DND-41 (cell line): Measurements from ENCODE around the gene SIRT7.

Experiments used
- ATAC-seq: fragments of 200-7000 bp; cut with Tn5 transposase; 3 replicates; pipeline ENCODE4 v1.9.1; 2021; ENCODE audit warnings: low read depth; ENCODE audit not compliant: insufficient read depth
- DNase-seq: peaks from one replicate; pipeline ENCODE4 v3.0.0-alpha.2; 2020
- H2AFZ ChIP-seq: 2 replicates; pipeline ENCODE4 v1.6.0; 2012; ENCODE audit warnings: low read depth, low read length
- H3K27ac ChIP-seq: 2 replicates; pipeline ENCODE4 v1.5.1; 2012; ENCODE audit warnings: low read length, inconsistent platforms
- H3K27me3 ChIP-seq: fragments of 200-600 bp; sonication (generic); 2 replicates; pipeline ENCODE4 v1.6.0; 2012; ENCODE audit warnings: low read length, mild to moderate bottlenecking, inconsistent platforms; ENCODE audit not compliant: insufficient read depth, poor library complexity
- H3K36me3 ChIP-seq: 2 replicates; pipeline ENCODE4 v1.5.1; 2012; ENCODE audit warnings: low read length, inconsistent platforms; ENCODE audit not compliant: insufficient read depth
- H3K4me1 ChIP-seq: 2 replicates; pipeline ENCODE4 v1.5.1; 2012; ENCODE audit warnings: mild to moderate bottlenecking, low read length; ENCODE audit not compliant: insufficient read depth
- H3K4me2 ChIP-seq: 2 replicates; pipeline ENCODE4 v1.6.0; 2012; ENCODE audit warnings: mild to moderate bottlenecking, moderate library complexity, low read length, inconsistent platforms; ENCODE audit not compliant: insufficient read depth
- H3K4me3 ChIP-seq, 2 experiments: fragments of 200-600 bp in 1 of 2; shearing (Covaris generic) in 1 of 2; 2 replicates each; pipeline ENCODE4 v1.5.1; 2012 to 2016; ENCODE audit warnings: inconsistent platforms in 2 of 2, low read length in 2 of 2, mild to moderate bottlenecking in 2 of 2, low read depth in 1 of 2, moderate library complexity in 1 of 2
- H3K79me2 ChIP-seq: 2 replicates; pipeline ENCODE4 v1.6.0; 2012; ENCODE audit warnings: low read length, inconsistent platforms; ENCODE audit not compliant: insufficient read depth
- H3K9ac ChIP-seq: 2 replicates; pipeline ENCODE4 v1.6.0; 2012; ENCODE audit warnings: low read depth, mild to moderate bottlenecking, inconsistent platforms, low read length, moderate library complexity
- H3K9me3 ChIP-seq: 2 replicates; pipeline ENCODE4 v1.5.1; 2012; ENCODE audit warnings: low read length, moderate library complexity, mild to moderate bottlenecking, inconsistent platforms; ENCODE audit not compliant: insufficient read depth, severe bottlenecking
- H4K20me1 ChIP-seq: 2 replicates; pipeline ENCODE4 v1.6.0; 2012; ENCODE audit warnings: low read length; ENCODE audit not compliant: insufficient read depth
- CTCF ChIP-seq: IDR thresholded peaks from 2 replicates; pipeline ENCODE4 v1.5.1; 2012; ENCODE audit warnings: borderline replicate concordance, low read length, moderate library complexity, mild to moderate bottlenecking; ENCODE audit not compliant: poor library complexity, severe bottlenecking; ENCODE audit errors: extremely low read depth
- EZH2 ChIP-seq: IDR thresholded peaks from 3 replicates; pipeline ENCODE4 v1.6.1; 2012; ENCODE audit warnings: borderline replicate concordance, low read depth, mild to moderate bottlenecking, moderate library complexity, low read length, inconsistent platforms; ENCODE audit not compliant: severe bottlenecking

SIRT7 gene

DNA sequence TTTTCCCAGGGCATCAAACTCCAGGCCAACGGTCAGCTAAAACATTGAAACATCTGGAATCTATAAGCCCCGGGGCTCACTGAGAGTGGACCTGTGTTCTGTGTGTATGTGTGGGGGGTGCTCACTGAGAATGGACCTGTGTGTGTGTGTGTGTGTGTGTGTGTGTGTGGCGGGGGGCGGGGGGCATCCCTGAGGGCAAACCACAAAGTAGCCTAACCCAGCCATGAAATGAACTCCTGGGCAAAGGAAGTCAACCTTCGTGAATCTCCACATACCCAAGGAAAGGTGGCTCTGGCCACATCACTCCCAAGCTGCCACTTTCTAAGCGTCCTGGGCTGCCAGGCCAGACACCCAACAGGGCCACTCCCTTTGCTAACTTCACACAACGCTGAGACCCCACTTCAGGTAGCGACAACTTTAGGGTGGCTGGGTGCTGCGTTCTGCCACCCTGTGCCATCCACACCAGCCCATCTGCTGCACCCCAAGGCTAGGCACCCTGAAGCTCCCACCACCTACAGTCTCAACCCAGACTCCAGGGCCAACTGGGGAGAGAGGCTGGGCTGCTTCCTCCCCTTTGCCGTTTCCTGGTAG is 8.0 kb upstream of the SIRT7 start:
- ATAC-seq = 0 out of 3 replicates have a peak, but pooled peaks have one; percentile 25
- Histone ChIP-seq H3K9ac (peak overlapping the region; percentile 88), H3K4me1 (peaks cover 47% of the 10 kb centered on the region), H3K4me2 (peak overlapping the region; percentile 74), H2AFZ (no peak overlapping the region), H3K27ac (peak overlapping the region; percentile 72), H3K36me3 (peaks cover 21% of the 10 kb centered on the region), H3K27me3 (no peaks in the 10 kb centered on the region), H3K79me2 (peaks cover 65% of the 10 kb centered on the region), H3K9me3 (no peaks in the 10 kb centered on the region), H3K4me3 (peak overlapping the region; percentile 75 to 90; a peak in 3 of 4 replicates), H4K20me1 (peaks cover 53% of the 10 kb centered on the region)
- TF ChIP-seq EZH2 (no peak), CTCF (no peak)
- DNase-seq = no peak

GRCh38 chr17:81924557-81925532 is 6.9 kb upstream of the SIRT7 start:
- H3K9me3 ChIP-seq = no peaks in the 10 kb centered on the region
- H3K27me3 ChIP-seq = no peaks in the 10 kb centered on the region
- H3K9ac ChIP-seq = peak overlapping the region; percentile 13; the same call in 1 of the 2 replicates
- no peak overlapping the region for H3K27ac ChIP-seq
- no peak for DNase-seq
- H3K79me2 ChIP-seq = peaks cover 76% of the 10 kb centered on the region
- H3K4me1 ChIP-seq = peaks cover 47% of the 10 kb centered on the region
- H3K4me3 ChIP-seq = no peak overlapping the region; a peak in 1 of 4 replicates
- H2AFZ ChIP-seq = no peak overlapping the region
- ATAC-seq = no peak
- TF ChIP-seq CTCF (no peak), EZH2 (no peak)
- H3K4me2 ChIP-seq = peak overlapping the region; percentile 39
- H4K20me1 ChIP-seq = peaks cover 63% of the 10 kb centered on the region
- peaks cover 32% of the 10 kb centered on the region for H3K36me3 ChIP-seq

- Histone ChIP-seq H3K79me2 (peaks cover 84% of the 10 kb centered on the region), H3K9me3 (no peaks in the 10 kb centered on the region), H3K27me3 (no peaks in the 10 kb centered on the region), H3K36me3 (peaks cover 42% of the 10 kb centered on the region), H3K4me2 (no peak overlapping the region), H2AFZ (no peak overlapping the region), H3K4me1 (peaks cover 48% of the 10 kb centered on the region), H4K20me1 (peaks cover 72% of the 10 kb centered on the region), H3K9ac (no peak overlapping the region; the same call in 1 of the 2 replicates), H3K27ac (no peak overlapping the region), H3K4me3 (no peak overlapping the region)
- TF ChIP-seq CTCF = no peak
- TF ChIP-seq EZH2 = no peak
- DNase-seq (no peak), ATAC-seq (no peak)
Measured at GRCh38 chr17:81923302-81924260, 5.6 kb upstream of the SIRT7 start.
